GM12878 (cell line): ENCODE results near the gene BRSK2. TPM values are rescaled to one million over a fixed set of nuclear protein-coding genes. Genes with fewer than 3 reads are reported as not detected.

Source experiments
- BCL3 ChIP-seq: IDR thresholded peaks from 2 replicates; pipeline ENCODE4 v1.6.1; 2011; ENCODE audit warnings: borderline replicate concordance, low read depth, mild to moderate bottlenecking, moderate library complexity, low read length; ENCODE audit not compliant: insufficient read depth, poor library complexity, severe bottlenecking
- NFYB ChIP-seq: IDR thresholded peaks from 2 replicates; pipeline ENCODE4 v1.6.1; 2011; ENCODE audit warnings: low read depth, mild to moderate bottlenecking, low read length, improper control_type of control experiment, moderate library complexity; ENCODE audit not compliant: insufficient read depth
- PRDM15 ChIP-seq: fragments of 450-650 bp; formaldehyde crosslinking; IDR thresholded peaks from 2 replicates; pipeline ENCODE4 v1.4.0; 2020; ENCODE audit warnings: mild to moderate bottlenecking, moderate library complexity
- TCF12 ChIP-seq: IDR thresholded peaks from 2 replicates; pipeline ENCODE4 v1.6.1; 2011; ENCODE audit warnings: low read depth, mild to moderate bottlenecking, low read length
- ZBTB4 ChIP-seq: fragments of 450-650 bp; formaldehyde crosslinking; IDR thresholded peaks from 2 replicates; pipeline ENCODE4 v1.4.0; 2022; ENCODE audit warnings: mild to moderate bottlenecking, moderate library complexity
- ZZZ3 ChIP-seq: IDR thresholded peaks from 2 replicates; pipeline ENCODE4 v1.6.1; 2011; ENCODE audit warnings: low read depth; ENCODE audit not compliant: control insufficient read depth, insufficient read length
- polyA plus RNA-seq, 11 experiments: library from polyadenylated mRNA; depleted of rRNA in 4 of 11; unstranded in 6 of 11; stranded (reverse) in 5 of 11; fragments of >200 nt; fragmentation: Nextera tagmentation in 4 of 11; fragmentation: Illumina TruSeq in 1 of 11; extraction: Ambion mirVana in 4 of 11; extraction: Trizol in 1 of 11; gene quantifications; 1 replicate in 1 of 11; 2 replicates in 10 of 11; pipeline versions ENCODE4 v1.2.1 to v1.2.3, GENCODE V29; 2011 to 2016; ENCODE audit warnings: inconsistent platforms in 2 of 11, missing spikeins in 2 of 11, low read depth in 1 of 11
- total RNA-seq, 4 experiments: library from RNA; depleted of rRNA in 3 of 4; stranded (reverse); fragments of >200 nt in 3 of 4; fragmentation: Illumina TruSeq in 1 of 4; extraction: Trizol in 1 of 4; gene quantifications; 2 replicates each; pipeline versions ENCODE4 v1.2.1 to v1.2.3, GENCODE V29; 2013 to 2021

BRSK2 gene
- total and polyA plus RNA-seq, 10 of the 15 experiments (the other 5 are each of a cell fraction or from before 2014, with no cell fraction given) = 0.13 TPM; not detected in 9

GRCh38 chr11:1499899-1500298 lies 110.2 kb downstream of the BRSK2 start (continued):
- TF ChIP-seq BCL3 = no peak
- no peak for TF ChIP-seq ZZZ3
- TF ChIP-seq NFYB = no peak
- no peak for TF ChIP-seq TCF12
- TF ChIP-seq PRDM15 (CRISPR knock-in tag) = no peak
- TF ChIP-seq ZBTB4 (CRISPR knock-in tag) = no peak
